NCI-H2171 (cell line): ENCODE measurements around the gene TRIM27.
"Not testable (repeated sequence)": the region's sequence is repeated elsewhere in the genome, so short reads cannot be mapped to it uniquely, and the experiment has no call there.

ENCODE experiments used
- DNase-seq: peaks from one replicate; lab custom pipeline; 2025; lab: John Stamatoyannopoulos, UW

Gene TRIM27

DNA sequence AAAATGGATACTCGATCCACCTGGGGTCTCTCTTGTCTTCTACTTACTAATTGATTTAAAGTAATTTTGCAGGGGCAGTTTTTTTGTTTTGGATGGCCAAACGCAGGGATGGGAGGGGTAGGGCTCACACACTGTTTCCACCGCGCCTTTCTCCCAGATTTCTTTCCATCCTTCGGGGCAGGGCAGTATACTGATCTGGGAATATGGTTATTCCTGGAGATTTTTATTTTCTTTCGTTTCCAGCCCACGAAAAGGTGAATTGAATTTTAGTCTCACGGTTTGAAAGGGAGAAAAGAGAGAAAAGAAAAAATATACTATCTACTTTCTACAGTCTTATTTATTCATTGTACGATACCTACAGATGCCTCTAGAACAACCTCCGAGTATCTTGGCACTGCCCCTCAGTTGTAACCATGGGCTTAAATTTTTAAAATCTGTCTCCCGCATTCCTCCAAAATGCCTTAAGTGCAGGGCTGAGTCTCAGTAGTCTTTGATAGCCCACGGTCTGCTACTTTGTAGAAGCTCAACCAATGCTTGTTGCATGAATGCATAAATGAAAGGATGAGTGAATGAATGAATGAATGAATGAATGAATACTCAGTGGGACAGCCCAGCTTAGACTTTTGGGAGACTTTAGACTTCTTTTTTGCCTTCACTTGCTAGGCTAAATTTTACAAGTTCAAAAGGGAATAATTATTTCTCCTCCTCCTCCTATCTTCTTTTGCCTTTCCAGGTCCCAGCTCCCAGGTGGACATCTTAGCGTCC is 18.1 kb upstream of the TRIM27 start:
- no peak for DNase-seq

GRCh38 chr6:28940858-28941683 is 17.3 kb upstream of the TRIM27 start:
- DNase-seq: peak; percentile 44

- DNase-seq: peak; percentile 26
These were observed 16.6 kb upstream of the TRIM27 start for GRCh38 chr6:28940294-28940857.

- DNase-seq: no peak
These were observed 9.3 kb upstream of the TRIM27 start for GRCh38 chr6:28933069-28933468.

GRCh38 chr6:28929887-28930620 is 6.3 kb upstream of the TRIM27 start:
- no peak for DNase-seq

- DNase-seq: not testable (repeated sequence)
These were observed 5.6 kb upstream of the TRIM27 start for GRCh38 chr6:28929339-28929738.

GRCh38 chr6:28927846-28928245 is 4.1 kb upstream of the TRIM27 start:
- DNase-seq: no peak

- peak; percentile 39 for DNase-seq
These were observed 916 bp downstream of the TRIM27 start for GRCh38 chr6:28922821-28923317.

GRCh38 chr6:28922004-28922820 is 1.6 kb downstream of the TRIM27 start:
- DNase-seq: no peak

- no peak for DNase-seq
These were observed 3.5 kb downstream of the TRIM27 start for GRCh38 chr6:28920281-28920680.

DNA sequence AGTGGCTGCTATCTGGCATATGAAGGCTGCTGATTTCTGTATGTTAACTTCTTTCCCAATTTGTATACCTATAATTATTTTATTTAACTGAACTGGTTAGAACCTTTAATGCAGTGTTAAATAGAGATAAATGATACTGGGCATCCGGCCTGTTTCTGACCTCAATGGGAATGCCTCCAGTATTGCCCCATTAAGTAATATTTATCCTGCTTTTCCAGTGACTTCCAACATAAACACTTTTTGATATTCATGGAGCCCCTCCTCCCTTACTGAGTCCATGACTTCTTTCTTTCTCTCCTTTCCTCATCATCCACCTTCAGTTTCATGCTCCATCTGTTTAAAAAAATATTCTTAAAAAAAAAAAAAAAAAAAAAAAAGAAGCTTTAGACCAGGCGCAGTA is 8.8 kb downstream of the TRIM27 start:
- DNase-seq: no peak

DNA sequence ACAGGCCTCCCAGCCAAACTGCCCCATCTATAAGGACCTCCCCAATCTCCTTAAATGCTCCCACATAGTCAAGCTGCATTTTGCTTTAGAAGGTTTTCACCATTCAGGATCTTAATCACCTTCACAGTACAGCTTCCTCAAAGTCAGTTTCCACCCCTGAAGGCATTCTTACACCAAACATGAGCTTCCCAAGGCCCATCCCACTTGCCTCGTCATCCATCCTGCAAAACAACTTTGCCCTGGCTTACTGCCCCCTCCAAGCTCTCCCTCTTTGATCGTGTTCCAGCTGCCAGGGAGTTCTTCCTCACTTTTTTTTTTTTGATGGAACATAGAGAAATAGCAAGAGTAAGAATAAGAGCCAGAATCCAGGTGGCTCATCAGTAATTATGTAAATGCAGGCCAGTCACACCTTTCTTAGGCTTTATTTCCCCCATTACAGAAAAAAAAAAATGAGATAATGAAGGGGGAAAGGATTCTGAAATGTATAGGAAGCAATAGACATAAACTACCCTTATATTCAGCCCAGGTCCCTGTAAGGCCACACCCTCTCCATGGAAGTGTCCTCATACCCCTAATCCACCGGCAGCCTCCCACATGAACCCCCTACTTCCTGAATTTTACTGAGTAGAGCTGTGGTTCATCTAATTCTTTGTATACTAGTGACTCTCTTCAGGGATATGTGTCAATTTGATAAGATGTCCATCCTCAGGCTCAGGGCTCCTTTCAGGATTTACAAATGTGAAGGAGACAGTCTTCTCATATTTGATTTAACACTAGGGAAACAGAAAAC is 12.7 kb downstream of the TRIM27 start:
- no peak for DNase-seq

DNA sequence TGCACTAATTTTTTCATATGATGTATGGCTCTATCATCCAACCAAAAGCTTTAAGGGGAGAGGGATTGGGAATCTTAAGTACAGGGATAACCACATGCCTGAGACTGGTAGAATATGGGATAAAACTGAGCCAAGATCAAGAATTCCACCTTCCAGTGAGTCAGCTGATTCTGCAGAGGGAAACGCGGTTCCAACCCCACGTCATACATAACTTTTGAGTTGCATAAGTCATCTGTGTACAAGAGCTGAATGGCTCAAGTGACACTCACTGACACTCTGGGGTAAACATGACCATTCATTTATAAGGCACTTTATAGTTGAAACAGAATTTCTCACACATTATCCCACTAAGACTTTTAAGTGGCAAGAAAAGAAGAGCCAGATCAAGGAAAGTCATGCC is 16.4 kb downstream of the TRIM27 start:
- no peak for DNase-seq

GRCh38 chr6:28906669-28907068 is 17.1 kb downstream of the TRIM27 start:
- DNase-seq: no peak

- no peak for DNase-seq
These were observed 20.1 kb downstream of the TRIM27 start for GRCh38 chr6:28903686-28904085.

DNA sequence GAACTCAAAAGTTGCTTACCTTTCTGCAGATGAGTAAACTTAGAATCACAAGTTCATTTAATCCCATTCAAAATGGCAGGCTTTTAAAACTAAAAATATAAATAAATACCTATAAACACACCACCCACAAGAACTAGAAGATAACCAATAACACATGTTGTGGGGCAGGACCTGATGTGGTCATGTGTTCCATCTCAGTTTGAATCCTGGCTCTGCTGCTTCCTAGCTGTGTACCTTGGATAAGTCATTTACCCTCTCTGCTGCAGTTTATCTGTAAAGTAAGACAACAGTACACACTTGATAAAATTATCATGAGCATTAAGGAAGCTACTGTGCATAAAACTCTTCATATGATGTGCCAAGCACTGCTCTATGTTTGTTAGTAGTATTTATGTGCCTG is 22.0 kb downstream of the TRIM27 start:
- DNase-seq: no peak

DNA sequence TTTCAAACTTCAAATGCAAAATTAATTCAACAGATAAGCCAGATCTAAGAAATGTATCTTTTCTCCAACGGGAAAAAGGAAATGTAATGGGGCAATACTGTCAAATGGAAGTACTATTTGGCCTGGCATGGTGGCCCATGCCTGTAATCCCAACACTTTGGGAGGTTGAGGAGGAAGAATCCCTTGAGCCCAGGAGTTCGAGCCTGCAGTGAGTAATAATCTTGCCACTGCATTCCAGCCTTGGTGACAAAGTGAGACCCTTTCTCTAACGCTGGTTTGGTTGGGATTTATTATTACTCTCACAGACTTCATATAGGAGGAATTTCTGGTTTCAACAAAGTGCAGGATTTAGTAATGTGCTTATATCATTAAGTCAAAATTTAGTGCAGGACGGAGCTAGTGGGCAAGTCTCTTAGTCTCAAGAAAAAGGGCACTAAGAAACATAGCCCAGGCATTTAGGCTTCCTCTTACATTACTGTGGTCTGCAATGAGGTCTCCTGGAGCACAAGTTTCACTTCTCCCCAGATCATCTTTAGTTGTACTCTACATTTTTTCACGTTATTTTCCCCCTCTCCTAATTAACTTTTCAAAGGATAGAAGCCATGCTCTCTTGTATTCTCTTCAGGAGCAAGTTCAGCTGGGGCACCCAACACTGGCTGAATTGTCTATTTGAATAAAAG is 23.1 kb downstream of the TRIM27 start:
- no peak for DNase-seq

DNA sequence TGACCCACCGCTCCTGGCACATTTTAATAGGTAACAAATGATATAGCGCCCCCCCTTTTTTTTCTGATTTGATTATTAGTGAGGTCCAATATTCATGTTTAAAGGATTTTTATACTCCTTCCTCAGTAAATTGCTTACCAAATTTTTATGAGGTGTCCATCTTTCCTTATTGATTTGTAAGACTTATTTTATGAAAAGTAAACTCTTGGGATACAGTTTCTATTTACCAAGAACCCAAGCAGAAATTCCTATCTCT is 25.1 kb downstream of the TRIM27 start:
- DNase-seq: no peak

GRCh38 chr6:28897369-28897745 is 26.4 kb downstream of the TRIM27 start:
- DNase-seq: no peak
